ENCODE data around the gene KLK6.

KLK6 gene

GRCh38 chr19:50924586-50924985, 44.8 kb downstream of the KLK6 start:
- TF ChIP-seq, protein P1, sequence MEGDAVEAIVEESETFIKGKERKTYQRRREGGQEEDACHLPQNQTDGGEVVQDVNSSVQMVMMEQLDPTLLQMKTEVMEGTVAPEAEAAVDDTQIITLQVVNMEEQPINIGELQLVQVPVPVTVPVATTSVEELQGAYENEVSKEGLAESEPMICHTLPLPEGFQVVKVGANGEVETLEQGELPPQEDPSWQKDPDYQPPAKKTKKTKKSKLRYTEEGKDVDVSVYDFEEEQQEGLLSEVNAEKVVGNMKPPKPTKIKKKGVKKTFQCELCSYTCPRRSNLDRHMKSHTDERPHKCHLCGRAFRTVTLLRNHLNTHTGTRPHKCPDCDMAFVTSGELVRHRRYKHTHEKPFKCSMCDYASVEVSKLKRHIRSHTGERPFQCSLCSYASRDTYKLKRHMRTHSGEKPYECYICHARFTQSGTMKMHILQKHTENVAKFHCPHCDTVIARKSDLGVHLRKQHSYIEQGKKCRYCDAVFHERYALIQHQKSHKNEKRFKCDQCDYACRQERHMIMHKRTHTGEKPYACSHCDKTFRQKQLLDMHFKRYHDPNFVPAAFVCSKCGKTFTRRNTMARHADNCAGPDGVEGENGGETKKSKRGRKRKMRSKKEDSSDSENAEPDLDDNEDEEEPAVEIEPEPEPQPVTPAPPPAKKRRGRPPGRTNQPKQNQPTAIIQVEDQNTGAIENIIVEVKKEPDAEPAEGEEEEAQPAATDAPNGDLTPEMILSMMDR (IDR thresholded peaks at IDR 0.05; ENCODE audit: insufficient read depth, low read depth, low read length, missing control alignments), result no peak
- no peak overlapping the region for H3K4me3 ChIP-seq (ENCODE audit: low read length)
- peak; percentile 50 for DNase-seq (ENCODE audit: low read depth)

DNA sequence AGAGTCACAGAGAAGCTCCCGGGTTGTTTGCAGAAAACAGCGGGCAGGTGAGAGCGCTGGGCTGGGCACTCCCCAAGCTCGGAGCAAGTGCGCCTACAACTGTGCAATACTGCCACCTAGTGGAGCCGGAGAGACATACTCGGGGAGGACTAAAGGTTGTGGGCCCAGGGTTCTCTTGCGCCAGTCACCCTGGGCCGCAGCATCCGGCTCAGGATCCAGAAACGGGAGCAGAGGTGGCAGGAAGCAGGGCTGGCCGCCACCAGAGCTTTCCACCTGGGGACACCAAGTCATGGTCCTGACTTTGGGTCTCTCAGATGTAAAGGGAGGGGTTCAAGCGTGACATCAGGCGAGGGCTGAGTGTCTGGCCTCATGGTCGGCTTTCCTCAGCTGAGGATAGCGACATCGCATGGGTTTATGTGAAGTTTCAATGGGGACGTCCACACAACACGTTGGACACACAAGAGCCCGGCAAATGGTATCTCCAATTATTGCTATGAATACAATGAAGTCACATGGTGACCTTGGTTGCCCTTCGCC, 47.0 kb downstream of the KLK6 start:
- no peak overlapping the region for H3K4me3 ChIP-seq (ENCODE audit: low read length)
- peak; percentile 83 for DNase-seq (ENCODE audit: low read depth)
- TF ChIP-seq, protein P1 (IDR thresholded peaks at IDR 0.05; ENCODE audit: insufficient read depth, low read depth, low read length, missing control alignments), result peak; percentile 86

DNA sequence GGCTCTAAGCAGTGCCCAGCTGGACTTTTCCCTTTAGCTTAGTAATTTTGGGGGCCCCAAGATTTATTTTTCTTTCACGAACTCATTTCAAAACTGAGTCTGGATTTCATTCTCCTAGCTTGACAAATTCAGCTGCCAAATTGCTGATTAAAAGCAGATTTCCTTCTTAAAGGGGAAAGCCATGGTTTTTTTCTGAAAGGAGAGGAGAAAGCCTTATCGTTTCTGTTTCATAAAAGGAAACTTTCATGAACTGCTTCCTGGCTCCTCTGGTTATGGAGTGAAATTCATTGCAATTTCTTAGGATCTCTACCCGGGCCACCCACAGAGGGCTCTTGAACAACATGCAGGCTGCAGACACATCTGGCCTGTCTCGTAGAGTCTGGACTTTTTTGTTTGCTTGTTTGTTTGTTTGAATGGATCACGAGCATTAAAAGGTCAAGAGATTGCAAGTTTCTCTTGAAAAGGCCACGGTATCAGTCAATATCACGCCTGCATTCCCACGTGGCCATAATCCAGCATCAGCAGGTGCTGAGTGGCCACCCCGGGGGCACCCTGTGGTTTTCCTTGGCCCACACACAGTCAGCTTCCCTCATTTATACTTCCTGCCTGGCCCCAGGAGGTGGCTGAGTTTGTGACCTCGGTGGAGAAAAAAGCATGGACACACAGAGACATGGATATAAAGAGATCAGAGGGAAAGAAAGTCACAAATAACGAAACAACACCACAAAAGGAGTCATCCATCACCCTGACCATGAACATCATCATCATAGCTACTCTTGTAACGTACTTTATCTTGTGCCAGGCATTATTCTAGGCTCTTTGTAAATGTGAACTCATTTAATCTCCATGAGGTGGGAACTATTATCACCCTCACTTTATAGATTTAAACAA, 47.7 kb downstream of the KLK6 start:
- no peak for DNase-seq (ENCODE audit: low read depth)
- TF ChIP-seq, protein P1 (IDR thresholded peaks at IDR 0.05; ENCODE audit: insufficient read depth, low read depth, low read length, missing control alignments), result no peak

GRCh38 chr19:50916069-50916468, 53.3 kb downstream of the KLK6 start:
- TF ChIP-seq, protein P1 (IDR thresholded peaks at IDR 0.05; ENCODE audit: insufficient read depth, low read depth, low read length, missing control alignments), result no peak
- H3K4me3 ChIP-seq (ENCODE audit: low read length), result no peak overlapping the region

More for the DNA sequence above, 47.7 kb downstream of the KLK6 start:
- H3K4me3 ChIP-seq (ENCODE audit: low read length), result no peak overlapping the region

DNA sequence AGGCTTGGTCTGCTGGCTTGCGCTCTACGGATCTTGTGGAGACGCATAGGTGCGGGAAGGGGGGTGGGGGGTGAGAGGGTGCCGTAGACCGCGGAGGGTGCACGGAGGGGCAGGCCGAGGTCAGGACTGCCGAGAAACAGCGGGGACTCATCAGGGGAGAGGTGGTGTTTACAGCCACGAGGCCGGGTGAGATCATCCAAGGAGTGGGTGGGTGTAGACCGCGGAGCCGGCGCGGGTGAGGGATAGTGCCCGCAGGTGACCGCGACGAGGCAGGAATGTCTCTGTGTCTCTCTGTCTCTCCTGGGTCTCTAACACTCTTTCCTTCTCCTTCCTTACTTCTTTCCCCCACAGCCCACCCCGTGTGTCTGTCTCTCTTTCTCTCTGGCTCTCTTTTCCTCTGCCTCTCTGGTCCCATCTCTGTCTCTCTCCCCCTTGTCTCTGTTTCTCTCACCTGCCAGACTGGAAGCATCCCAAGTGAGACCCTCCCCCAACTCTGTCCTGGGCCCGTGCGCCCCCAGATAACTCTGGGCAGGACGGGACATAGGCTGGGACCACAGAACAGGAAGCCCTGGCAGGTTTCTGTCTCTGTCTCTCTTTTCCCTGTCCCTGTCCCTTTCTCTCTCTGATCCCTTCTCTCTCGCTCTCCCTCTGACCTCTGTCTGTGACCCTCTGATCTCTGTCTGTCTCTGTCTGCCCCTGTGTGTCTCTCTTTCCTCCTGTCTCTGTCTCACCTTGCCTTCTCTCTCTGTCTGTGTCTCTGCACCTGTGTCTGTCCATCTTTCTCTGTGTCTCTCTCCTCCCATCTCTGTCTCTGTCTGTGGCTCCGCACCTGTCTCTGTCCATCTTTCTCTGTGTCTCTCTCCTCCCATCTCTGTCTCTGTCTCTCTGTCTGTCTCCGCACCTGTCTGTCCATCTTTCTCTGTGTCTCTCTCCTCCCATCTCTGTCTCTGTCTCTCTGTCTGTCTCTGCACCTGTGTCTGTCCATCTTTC, 56.4 kb downstream of the KLK6 start:
- no peak for DNase-seq (ENCODE audit: low read depth)
- no peak overlapping the region for H3K4me3 ChIP-seq (ENCODE audit: low read length)
- TF ChIP-seq, protein P1 (IDR thresholded peaks at IDR 0.05; ENCODE audit: insufficient read depth, low read depth, low read length, missing control alignments), result no peak

More at GRCh38 chr19:50916069-50916468, 53.3 kb downstream of the KLK6 start:
- no peak for DNase-seq (ENCODE audit: low read depth)

GRCh38 chr19:50912102-50912599, 57.2 kb downstream of the KLK6 start:
- TF ChIP-seq, protein P1 (IDR thresholded peaks at IDR 0.05; ENCODE audit: insufficient read depth, low read depth, low read length, missing control alignments), result no peak
- H3K4me3 ChIP-seq (ENCODE audit: low read length), result no peak overlapping the region
- DNase-seq (ENCODE audit: low read depth), result no peak

Measured in epithelial cell of esophagus (primary cell).